Stimulated activated naive B cell treated with anti-CD40 and anti-IgM and Interleukin-4, amounts not matched to agents 10 μg/mL and 1 μg/mL and 100 μg/mL, for 72 hours (primary cell): ENCODE measurements around the gene RIMKLB.
"Not testable (repeated sequence)": the region's sequence is repeated elsewhere in the genome, so short reads cannot be mapped to it uniquely, and the experiment has no call there.

Experiments used
- ATAC-seq, 2 donors: fragments of 150-1000 bp; cut with Tn5 transposase; replicated peaks; 2 replicates each; pipeline ENCODE4 v1.10.0; 2021; ENCODE audit warnings: moderate library complexity in 1 of 2
- DNase-seq: peaks from one replicate; pipeline ENCODE4 v3.0.0; 2021
- H3K27ac Mint-ChIP-seq: one replicate; pipeline ENCODE4 v1.8.0; 2022; ENCODE audit warnings: mild to moderate bottlenecking, mixed read lengths
- H3K27me3 Mint-ChIP-seq, 2 donors: one replicate each; pipeline ENCODE4 v1.8.0; 2022; ENCODE audit warnings: mixed read lengths in 2 of 2
- H3K36me3 Mint-ChIP-seq, 2 donors: one replicate each; pipeline ENCODE4 v1.8.0; 2022; ENCODE audit warnings: mixed read lengths in 2 of 2, mild to moderate bottlenecking in 1 of 2
- H3K4me1 Mint-ChIP-seq, 2 donors: one replicate each; pipeline ENCODE4 v1.8.0; 2022; ENCODE audit warnings: mixed read lengths in 2 of 2, mild to moderate bottlenecking in 1 of 2
- H3K4me3 Mint-ChIP-seq, 2 donors: one replicate each; pipeline ENCODE4 v1.8.0; 2022; ENCODE audit warnings: mild to moderate bottlenecking in 2 of 2, mixed read lengths in 2 of 2, moderate library complexity in 1 of 2
- H3K9me3 Mint-ChIP-seq, 2 donors: one replicate each; pipeline ENCODE4 v1.8.0; 2022; ENCODE audit warnings: mixed read lengths in 2 of 2, mild to moderate bottlenecking in 1 of 2

Gene RIMKLB

GRCh38 chr12:8770499-8770898 lies 72.7 kb downstream of the RIMKLB start:
- no peak for ATAC-seq
- Mint-ChIP-seq H3K4me1 (peaks cover 5 to 8% of the 10 kb centered on the region in 2 donors), H3K27me3 (no peaks in the 10 kb centered on the region), H3K9me3 (no peaks in the 10 kb centered on the region), H3K4me3 (no peak overlapping the region), H3K27ac (no peak overlapping the region), H3K36me3 (peaks cover 29 to 34% of the 10 kb centered on the region in 2 donors)
- DNase-seq = no peak

GRCh38 chr12:8771072-8771471 lies 73.3 kb downstream of the RIMKLB start:
- Mint-ChIP-seq H3K36me3 (peaks cover 29 to 34% of the 10 kb centered on the region in 2 donors), H3K9me3 (no peaks in the 10 kb centered on the region), H3K27ac (no peak overlapping the region), H3K4me3 (no peak overlapping the region), H3K4me1 (peaks cover 5 to 8% of the 10 kb centered on the region in 2 donors), H3K27me3 (no peaks in the 10 kb centered on the region)
- ATAC-seq (no peak), DNase-seq (no peak)

GRCh38 chr12:8773461-8773860 lies 75.7 kb downstream of the RIMKLB start:
- peak overlapping the region; percentile 16 for H3K27ac Mint-ChIP-seq
- no peaks in the 10 kb centered on the region for H3K9me3 Mint-ChIP-seq
- no peak overlapping the region for H3K4me3 Mint-ChIP-seq
- peaks cover 27 to 28% of the 10 kb centered on the region in 2 donors for H3K36me3 Mint-ChIP-seq
- DNase-seq = no peak
- H3K27me3 Mint-ChIP-seq = no peaks in the 10 kb centered on the region
- peaks cover 5 to 8% of the 10 kb centered on the region in 2 donors for H3K4me1 Mint-ChIP-seq
- ATAC-seq = no peak

- ATAC-seq (no peak), DNase-seq (no peak)
- H3K27me3 Mint-ChIP-seq = no peaks in the 10 kb centered on the region
- H3K4me3 Mint-ChIP-seq = no peak overlapping the region
- H3K9me3 Mint-ChIP-seq = no peaks in the 10 kb centered on the region
- no peak overlapping the region for H3K27ac Mint-ChIP-seq
- no peaks in the 10 kb centered on the region for H3K4me1 Mint-ChIP-seq
- peaks cover 19% of the 10 kb centered on the region in 2 donors for H3K36me3 Mint-ChIP-seq
These were observed 81.5 kb downstream of the RIMKLB start for GRCh38 chr12:8779281-8779680.

GRCh38 chr12:8779862-8780261 lies 82.1 kb downstream of the RIMKLB start:
- DNase-seq (no peak), ATAC-seq (no peak)
- Mint-ChIP-seq H3K27me3 (no peaks in the 10 kb centered on the region), H3K36me3 (peaks cover 15 to 19% of the 10 kb centered on the region in 2 donors), H3K9me3 (no peaks in the 10 kb centered on the region), H3K27ac (no peak overlapping the region), H3K4me1 (no peaks in the 10 kb centered on the region), H3K4me3 (no peak overlapping the region)

GRCh38 chr12:8780389-8780788 lies 82.6 kb downstream of the RIMKLB start:
- DNase-seq (no peak), ATAC-seq (no peak)
- no peaks in the 10 kb centered on the region for H3K4me1 Mint-ChIP-seq
- H3K9me3 Mint-ChIP-seq = no peaks in the 10 kb centered on the region
- no peak overlapping the region for H3K4me3 Mint-ChIP-seq
- no peak overlapping the region for H3K27ac Mint-ChIP-seq
- H3K36me3 Mint-ChIP-seq = peaks cover 11 to 15% of the 10 kb centered on the region in 2 donors
- H3K27me3 Mint-ChIP-seq = no peaks in the 10 kb centered on the region

- no peaks in the 10 kb centered on the region for H3K4me1 Mint-ChIP-seq
- no peak for ATAC-seq
- no peaks in the 10 kb centered on the region for H3K9me3 Mint-ChIP-seq
- H3K4me3 Mint-ChIP-seq = no peak overlapping the region
- no peak for DNase-seq
- peaks cover 11 to 15% of the 10 kb centered on the region in 2 donors for H3K36me3 Mint-ChIP-seq
- H3K27me3 Mint-ChIP-seq = no peaks in the 10 kb centered on the region
- no peak overlapping the region for H3K27ac Mint-ChIP-seq
These were observed 83.8 kb downstream of the RIMKLB start for GRCh38 chr12:8781381-8782127.

GRCh38 chr12:8784290-8784888 lies 86.6 kb downstream of the RIMKLB start:
- H3K27ac Mint-ChIP-seq = no peak overlapping the region
- no peak overlapping the region for H3K4me3 Mint-ChIP-seq
- ATAC-seq = no peak

GRCh38 chr12:8785499-8785898 lies 87.7 kb downstream of the RIMKLB start:
- H3K27ac Mint-ChIP-seq = no peak overlapping the region
- DNase-seq = no peak
- H3K27me3 Mint-ChIP-seq = no peaks in the 10 kb centered on the region
- H3K4me1 Mint-ChIP-seq = no peaks in the 10 kb centered on the region
- ATAC-seq = no peak
- H3K9me3 Mint-ChIP-seq = no peaks in the 10 kb centered on the region
- no peak overlapping the region for H3K4me3 Mint-ChIP-seq
- peaks cover 7 to 9% of the 10 kb centered on the region in 2 donors for H3K36me3 Mint-ChIP-seq

More at GRCh38 chr12:8784290-8784888, 86.6 kb downstream of the RIMKLB start:
- Mint-ChIP-seq H3K4me1 (no peaks in the 10 kb centered on the region), H3K9me3 (no peaks in the 10 kb centered on the region), H3K27me3 (no peaks in the 10 kb centered on the region), H3K36me3 (peaks cover 7 to 9% of the 10 kb centered on the region in 2 donors)
- DNase-seq = no peak

GRCh38 chr12:8787206-8787605 lies 89.4 kb downstream of the RIMKLB start:
- not testable (repeated sequence) for H3K27me3 Mint-ChIP-seq, DNase-seq, H3K27ac Mint-ChIP-seq, H3K36me3 Mint-ChIP-seq, H3K9me3 Mint-ChIP-seq, H3K4me1 Mint-ChIP-seq, H3K4me3 Mint-ChIP-seq, ATAC-seq

- not testable (repeated sequence) for H3K27ac Mint-ChIP-seq, H3K9me3 Mint-ChIP-seq, H3K27me3 Mint-ChIP-seq, DNase-seq, H3K4me1 Mint-ChIP-seq, ATAC-seq, H3K36me3 Mint-ChIP-seq
- peak overlapping the region; percentile 70 to 72 for H3K4me3 Mint-ChIP-seq
These were observed 90.9 kb downstream of the RIMKLB start for GRCh38 chr12:8788706-8789105.

GRCh38 chr12:8789341-8790013 lies 91.7 kb downstream of the RIMKLB start:
- not testable (repeated sequence) for H3K27ac Mint-ChIP-seq, H3K4me1 Mint-ChIP-seq, DNase-seq, H3K36me3 Mint-ChIP-seq, ATAC-seq, H3K27me3 Mint-ChIP-seq, H3K9me3 Mint-ChIP-seq
- H3K4me3 Mint-ChIP-seq = peak overlapping the region in 1 of 2 donors; percentile 72

GRCh38 chr12:8793226-8793625 lies 95.4 kb downstream of the RIMKLB start:
- ATAC-seq, H3K9me3 Mint-ChIP-seq, H3K27ac Mint-ChIP-seq, DNase-seq, H3K27me3 Mint-ChIP-seq, H3K4me3 Mint-ChIP-seq, H3K4me1 Mint-ChIP-seq, H3K36me3 Mint-ChIP-seq: not testable (repeated sequence)

GRCh38 chr12:8794611-8795010 lies 96.8 kb downstream of the RIMKLB start:
- ATAC-seq, H3K27me3 Mint-ChIP-seq, H3K4me1 Mint-ChIP-seq, H3K36me3 Mint-ChIP-seq, DNase-seq, H3K4me3 Mint-ChIP-seq, H3K9me3 Mint-ChIP-seq, H3K27ac Mint-ChIP-seq: not testable (repeated sequence)
